OCI-LY3 (cell line): ENCODE data around the gene PANX3.

ENCODE experiments used
- H2AFZ ChIP-seq: fragments of 200-600, 300-600 bp; shearing (Covaris generic); 2 replicates; pipeline ENCODE4 v1.6.0; 2014; ENCODE audit warnings: antibody characterized with exemption, low read depth, low read length
- H3K27ac ChIP-seq: fragments of 200-600, 300-600 bp; sonication (generic); 2 replicates; pipeline ENCODE4 v1.5.1; 2014; ENCODE audit warnings: mild to moderate bottlenecking, low read length, moderate library complexity, mixed read lengths
- H3K27me3 ChIP-seq: fragments of 200-600, 300-600 bp; sonication (generic); 2 replicates; pipeline ENCODE4 v1.6.1; 2014; ENCODE audit warnings: low read depth, low read length, mixed read lengths
- H3K36me3 ChIP-seq: fragments of 200-600, 300-600 bp; sonication (generic); replicated peaks from 2 replicates; pipeline ENCODE3; 2014; ENCODE audit warnings: low read depth, low read length, mixed read lengths
- H3K4me1 ChIP-seq: fragments of 300-600, 200-600 bp; sonication (generic); 2 replicates; pipeline ENCODE4 v1.6.1; 2014; ENCODE audit warnings: low read length, mixed read lengths
- H3K4me2 ChIP-seq: fragments of 200-600, 300-600 bp; sonication (generic); 2 replicates; pipeline ENCODE4 v1.6.1; 2014; ENCODE audit warnings: low read length, mixed read lengths
- H3K4me3 ChIP-seq: fragments of 300-600, 200-600 bp; sonication (generic); 2 replicates; pipeline ENCODE4 v1.5.1; 2014; ENCODE audit warnings: antibody characterized with exemption, mild to moderate bottlenecking, low read length, moderate library complexity
- H3K79me2 ChIP-seq: fragments of 300-600, 200-600 bp; shearing (Covaris generic); 2 replicates; pipeline ENCODE4 v1.6.1; 2014; ENCODE audit warnings: mild to moderate bottlenecking, low read length, mixed read lengths
- H3K9ac ChIP-seq: fragments of 300-600, 200-600 bp; shearing (Covaris generic); 2 replicates; pipeline ENCODE4 v1.6.0; 2014; ENCODE audit warnings: mild to moderate bottlenecking, low read length, moderate library complexity
- H3K9me3 ChIP-seq: fragments of 200-600, 300-600 bp; shearing (Covaris generic); 2 replicates; pipeline ENCODE4 v1.6.1; 2014; ENCODE audit warnings: low read length, mixed read lengths; ENCODE audit not compliant: insufficient read depth
- H4K20me1 ChIP-seq: fragments of 200-600, 300-600 bp; sonication (generic); 2 replicates; pipeline ENCODE4 v1.6.1; 2016; ENCODE audit warnings: low read length, mixed read lengths; ENCODE audit not compliant: insufficient read depth
- CTCF ChIP-seq: fragments of 200-600, 300-600 bp; sonication (generic); IDR thresholded peaks from 2 replicates; pipeline ENCODE4 v1.5.1; 2014; ENCODE audit warnings: antibody characterized with exemption, low read length, low read depth
- EZH2phosphoT487 ChIP-seq: fragments of 200-600 bp; shearing (Covaris generic); IDR thresholded peaks from 2 replicates; pipeline ENCODE4 v1.6.1; 2018; ENCODE audit warnings: antibody characterized with exemption, mixed run types, low read depth

PANX3 gene

GRCh38 chr11:124657904-124658303 lies 46.7 kb downstream of the PANX3 start:
- H3K27ac ChIP-seq = no peak overlapping the region
- H3K4me2 ChIP-seq = no peak overlapping the region
- H3K36me3 ChIP-seq = no peaks in the 10 kb centered on the region
- H4K20me1 ChIP-seq = no peaks in the 10 kb centered on the region
- H3K4me3 ChIP-seq = no peak overlapping the region
- no peak overlapping the region for H3K9ac ChIP-seq
- no peak for TF ChIP-seq EZH2phosphoT487
- no peak for TF ChIP-seq CTCF
- H3K9me3 ChIP-seq = no peaks in the 10 kb centered on the region
- 0 out of 2 replicates have a peak, but pooled peaks cover 2% of the 10 kb centered on the region for H3K4me1 ChIP-seq
- no peaks in the 10 kb centered on the region for H3K27me3 ChIP-seq
- H3K79me2 ChIP-seq = no peaks in the 10 kb centered on the region
- H2AFZ ChIP-seq = no peak overlapping the region

GRCh38 chr11:124658501-124658900 lies 47.3 kb downstream of the PANX3 start:
- H3K4me2 ChIP-seq = no peak overlapping the region
- H3K4me1 ChIP-seq = 0 out of 2 replicates have a peak, but pooled peaks cover 2% of the 10 kb centered on the region
- H3K9me3 ChIP-seq = no peaks in the 10 kb centered on the region
- TF ChIP-seq EZH2phosphoT487 (no peak), CTCF (no peak)
- no peaks in the 10 kb centered on the region for H4K20me1 ChIP-seq
- H3K4me3 ChIP-seq = no peak overlapping the region
- H3K27me3 ChIP-seq = no peaks in the 10 kb centered on the region
- H3K36me3 ChIP-seq = no peaks in the 10 kb centered on the region
- no peaks in the 10 kb centered on the region for H3K79me2 ChIP-seq
- no peak overlapping the region for H3K27ac ChIP-seq
- H3K9ac ChIP-seq = no peak overlapping the region
- H2AFZ ChIP-seq = no peak overlapping the region

- no peak overlapping the region for H2AFZ ChIP-seq
- TF ChIP-seq CTCF = no peak
- TF ChIP-seq EZH2phosphoT487 = no peak
- H4K20me1 ChIP-seq = no peaks in the 10 kb centered on the region
- H3K79me2 ChIP-seq = no peaks in the 10 kb centered on the region
- H3K9me3 ChIP-seq = no peaks in the 10 kb centered on the region
- no peak overlapping the region for H3K4me2 ChIP-seq
- H3K4me3 ChIP-seq = no peak overlapping the region
- H3K4me1 ChIP-seq = 0 out of 2 replicates have a peak, but pooled peaks cover 2% of the 10 kb centered on the region
- no peaks in the 10 kb centered on the region for H3K36me3 ChIP-seq
- H3K9ac ChIP-seq = no peak overlapping the region
- H3K27me3 ChIP-seq = no peaks in the 10 kb centered on the region
- H3K27ac ChIP-seq = no peak overlapping the region
Measured at GRCh38 chr11:124658986-124659385, 47.8 kb downstream of the PANX3 start.

- no peak overlapping the region for H2AFZ ChIP-seq
- no peaks in the 10 kb centered on the region for H4K20me1 ChIP-seq
- no peaks in the 10 kb centered on the region for H3K27me3 ChIP-seq
- no peaks in the 10 kb centered on the region for H3K4me1 ChIP-seq
- H3K36me3 ChIP-seq = no peaks in the 10 kb centered on the region
- no peaks in the 10 kb centered on the region for H3K9me3 ChIP-seq
- no peak overlapping the region for H3K4me3 ChIP-seq
- no peak overlapping the region for H3K9ac ChIP-seq
- TF ChIP-seq CTCF = no peak
- TF ChIP-seq EZH2phosphoT487 = no peak
- no peaks in the 10 kb centered on the region for H3K79me2 ChIP-seq
- no peak overlapping the region for H3K4me2 ChIP-seq
- no peak overlapping the region for H3K27ac ChIP-seq
Measured at GRCh38 chr11:124661553-124661952, 50.3 kb downstream of the PANX3 start.
